Body of pancreas (tissue), 4 donors: ENCODE data around the gene GMEB2. TPM values are rescaled to one million over a fixed set of nuclear protein-coding genes. Genes with fewer than 3 reads are reported as not detected.

Experiments used
- ATAC-seq: fragments of 150-250 bp; one replicate; pipeline ENCODE4 v1.9.1; 2016
- DNase-seq, 4 donors: peaks; one replicate each; pipeline ENCODE4 v3.0.0-alpha.2; 2019
- H3K27ac ChIP-seq, 4 donors: fragments of 200-600 bp; sonication (generic); 1 replicate in 3 of 4; 2 replicates in 1 of 4; pipeline versions ENCODE4 v1.5.1 to v1.6.1; 2016 to 2019; ENCODE audit warnings: mild to moderate bottlenecking in 1 of 4, mixed read lengths in 1 of 4, moderate library complexity in 1 of 4
- H3K27me3 ChIP-seq, 2 donors: fragments of 200-600 bp; sonication (generic); one replicate each; pipeline ENCODE4 v1.6.0; 2016; ENCODE audit warnings: mild to moderate bottlenecking in 1 of 2
- H3K36me3 ChIP-seq, 2 donors: fragments of 200-600 bp; sonication (generic); replicated peaks in 1 of 2; 2 replicates each; pipeline ENCODE4 v1.5.1; 2016; ENCODE audit warnings: low read depth in 2 of 2; ENCODE audit not compliant: insufficient read depth in 1 of 2
- H3K4me1 ChIP-seq: fragments of 200-600 bp; sonication (generic); one replicate; pipeline ENCODE4 v1.6.0; 2016
- H3K4me3 ChIP-seq, 2 donors: fragments of 200-600 bp; sonication (generic); 1 replicate in 1 of 2; 2 replicates in 1 of 2; pipeline ENCODE4 v1.5.1; 2016 to 2019
- H3K9me3 ChIP-seq, 3 donors: fragments of 200-600 bp; sonication (generic); 1 replicate in 2 of 3; 2 replicates in 1 of 3; pipeline ENCODE4 v1.5.1; 2016
- POLR2A ChIP-seq, 3 donors: fragments of 450-650 bp; IDR thresholded peaks; one replicate each; pipeline ENCODE4 v1.6.1; 2016; ENCODE audit warnings: antibody characterized with exemption in 3 of 3, mild to moderate bottlenecking in 2 of 3
- WGBS, 2 donors: methylation state at CpG; one replicate each; pipeline ENCODE4 v1.1.5; 2017; 5-methylcytosine and 5-hydroxymethylcytosine counted together
- intact Hi-C: fragments of 100-400 bp; cut with DNase I; formaldehyde crosslinking; loops from one replicate; pipeline ENCODE4 v1.15.1; 2023
- total RNA-seq, 2 donors: library from RNA; depleted of rRNA; stranded (reverse); fragments of >200 nt; gene quantifications; one replicate each; pipeline ENCODE4 v1.1.0, GENCODE V29; 2016
- TF ChIP-seq, protein P1 (sequence below), 7 experiments: fragments of 450-650 bp in 4 of 7; fragments of 200-600 bp in 3 of 7; sonication (generic) in 3 of 7; IDR thresholded peaks; one replicate each; pipeline ENCODE4 v1.5.1; 2016 to 2019; ENCODE audit warnings: antibody characterized with exemption in 7 of 7

The GMEB2 gene
- total RNA-seq, 2 donors from 2014 or later, result 8.9 to 9.9 TPM

DNA sequence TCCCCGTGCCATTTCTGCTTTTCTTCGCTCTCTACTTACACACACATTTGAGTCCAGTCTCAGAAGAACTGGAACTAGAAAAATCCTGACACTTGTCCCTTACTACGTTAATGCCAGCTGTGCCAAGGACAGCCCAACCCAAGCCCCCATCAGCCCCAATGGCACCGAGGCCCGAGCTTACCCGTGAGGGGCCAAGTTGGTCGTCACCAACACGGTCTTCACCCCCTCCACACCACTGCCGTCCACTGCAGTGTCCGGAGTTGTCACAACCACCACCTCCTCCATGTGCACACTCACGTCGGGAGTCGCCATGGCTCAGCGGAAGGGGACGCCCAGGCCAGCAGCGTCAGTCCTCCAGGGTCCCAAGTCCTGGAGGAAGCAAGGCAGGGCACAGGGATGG lies 7.8 kb downstream of the GMEB2 start:
- H3K27ac ChIP-seq, result no peak overlapping the region
- H3K36me3 ChIP-seq, result peaks cover 0 to 5% of the 10 kb centered on the region in 2 donors
- intact Hi-C loops, result no loop called here
- H3K9me3 ChIP-seq, result no peaks in the 10 kb centered on the region
- 92 to 94% methylated on average over 12 to 16 of the region's 16 CpGs for WGBS, 2 donors
- DNase-seq, result no peak
- no peaks in the 10 kb centered on the region for H3K27me3 ChIP-seq
- no peak for ATAC-seq
- no peak for TF ChIP-seq POLR2A (IDR thresholded peaks at IDR 0.05)
- TF ChIP-seq, protein P1, sequence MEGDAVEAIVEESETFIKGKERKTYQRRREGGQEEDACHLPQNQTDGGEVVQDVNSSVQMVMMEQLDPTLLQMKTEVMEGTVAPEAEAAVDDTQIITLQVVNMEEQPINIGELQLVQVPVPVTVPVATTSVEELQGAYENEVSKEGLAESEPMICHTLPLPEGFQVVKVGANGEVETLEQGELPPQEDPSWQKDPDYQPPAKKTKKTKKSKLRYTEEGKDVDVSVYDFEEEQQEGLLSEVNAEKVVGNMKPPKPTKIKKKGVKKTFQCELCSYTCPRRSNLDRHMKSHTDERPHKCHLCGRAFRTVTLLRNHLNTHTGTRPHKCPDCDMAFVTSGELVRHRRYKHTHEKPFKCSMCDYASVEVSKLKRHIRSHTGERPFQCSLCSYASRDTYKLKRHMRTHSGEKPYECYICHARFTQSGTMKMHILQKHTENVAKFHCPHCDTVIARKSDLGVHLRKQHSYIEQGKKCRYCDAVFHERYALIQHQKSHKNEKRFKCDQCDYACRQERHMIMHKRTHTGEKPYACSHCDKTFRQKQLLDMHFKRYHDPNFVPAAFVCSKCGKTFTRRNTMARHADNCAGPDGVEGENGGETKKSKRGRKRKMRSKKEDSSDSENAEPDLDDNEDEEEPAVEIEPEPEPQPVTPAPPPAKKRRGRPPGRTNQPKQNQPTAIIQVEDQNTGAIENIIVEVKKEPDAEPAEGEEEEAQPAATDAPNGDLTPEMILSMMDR (IDR thresholded peaks at IDR 0.05), result no peak
- H3K4me3 ChIP-seq, result no peak overlapping the region
- no peaks in the 10 kb centered on the region for H3K4me1 ChIP-seq

DNA sequence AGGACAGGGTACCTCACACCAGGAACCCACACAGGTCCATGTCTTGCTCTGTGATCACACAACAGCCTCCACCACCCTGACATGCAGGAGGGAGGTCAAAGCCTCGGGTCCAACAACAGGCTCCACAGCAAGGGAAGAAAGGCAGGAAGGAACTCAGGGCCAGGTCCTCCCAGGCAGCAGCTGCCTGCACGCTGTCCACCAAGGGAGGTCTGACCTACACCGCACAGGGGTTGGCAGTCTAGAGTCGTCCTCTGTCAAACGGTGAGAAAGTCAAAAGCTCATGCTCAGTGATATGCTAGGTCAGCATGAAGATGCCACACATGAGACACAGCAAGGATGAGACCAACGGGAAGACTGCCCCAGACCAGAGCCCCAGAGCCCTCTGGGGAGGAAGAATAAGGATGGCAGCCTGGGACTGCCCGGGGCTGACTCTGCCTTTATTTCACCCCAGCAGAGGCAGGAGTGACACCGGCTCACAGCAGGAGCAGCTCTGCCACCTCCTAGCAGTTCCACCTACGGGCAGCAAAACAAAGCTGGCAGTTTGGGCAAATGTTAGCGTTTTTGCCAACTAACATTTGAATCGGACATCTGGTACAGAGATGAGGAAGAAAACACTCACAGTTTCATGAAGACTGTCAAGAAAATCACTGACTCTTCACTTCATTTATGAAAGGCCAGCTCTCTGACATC lies 8.5 kb downstream of the GMEB2 start:
- TF ChIP-seq, protein P1 (IDR thresholded peaks at IDR 0.05), result no peak
- TF ChIP-seq POLR2A (IDR thresholded peaks at IDR 0.05), result no peak
- Histone ChIP-seq H3K4me3 (no peak overlapping the region), H3K36me3 (peaks cover 0 to 5% of the 10 kb centered on the region in 2 donors), H3K27ac (no peak overlapping the region), H3K9me3 (no peaks in the 10 kb centered on the region), H3K27me3 (no peaks in the 10 kb centered on the region), H3K4me1 (no peaks in the 10 kb centered on the region)
- 87 to 94% methylated on average over 9 to 11 of the region's 11 CpGs for WGBS, 2 donors
- ATAC-seq (no peak), DNase-seq (no peak)
- intact Hi-C loops, result no loop called here

DNA sequence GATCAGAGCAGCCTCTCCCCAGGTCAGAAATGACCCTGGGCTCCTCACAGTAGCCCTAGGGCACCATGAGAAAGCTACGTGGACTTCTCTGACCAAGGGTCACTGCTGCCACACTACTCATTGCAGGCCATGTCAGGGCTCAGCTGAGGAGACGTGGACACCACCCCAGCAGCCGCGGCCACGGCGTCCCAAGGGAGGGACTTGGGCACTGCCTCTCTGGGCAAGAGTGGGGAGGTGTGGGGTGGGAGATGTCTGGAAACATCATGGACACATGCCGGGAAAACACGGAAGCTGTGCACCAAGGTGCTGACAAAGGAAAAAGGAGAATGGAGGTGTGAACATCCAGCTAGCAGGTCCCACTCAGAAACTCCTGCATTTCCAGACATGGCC lies 9.0 kb downstream of the GMEB2 start:
- Histone ChIP-seq H3K4me3 (no peak overlapping the region), H3K27me3 (no peaks in the 10 kb centered on the region), H3K4me1 (no peaks in the 10 kb centered on the region), H3K27ac (no peak overlapping the region), H3K9me3 (no peaks in the 10 kb centered on the region), H3K36me3 (peaks cover 0 to 5% of the 10 kb centered on the region in 2 donors)
- 94 to 95% methylated on average over 7 to 8 of the region's 8 CpGs for WGBS, 2 donors
- TF ChIP-seq POLR2A (IDR thresholded peaks at IDR 0.05), result no peak
- TF ChIP-seq, protein P1 (IDR thresholded peaks at IDR 0.05), result no peak
- intact Hi-C loops, result no loop called here
- ATAC-seq (no peak), DNase-seq (no peak)

DNA sequence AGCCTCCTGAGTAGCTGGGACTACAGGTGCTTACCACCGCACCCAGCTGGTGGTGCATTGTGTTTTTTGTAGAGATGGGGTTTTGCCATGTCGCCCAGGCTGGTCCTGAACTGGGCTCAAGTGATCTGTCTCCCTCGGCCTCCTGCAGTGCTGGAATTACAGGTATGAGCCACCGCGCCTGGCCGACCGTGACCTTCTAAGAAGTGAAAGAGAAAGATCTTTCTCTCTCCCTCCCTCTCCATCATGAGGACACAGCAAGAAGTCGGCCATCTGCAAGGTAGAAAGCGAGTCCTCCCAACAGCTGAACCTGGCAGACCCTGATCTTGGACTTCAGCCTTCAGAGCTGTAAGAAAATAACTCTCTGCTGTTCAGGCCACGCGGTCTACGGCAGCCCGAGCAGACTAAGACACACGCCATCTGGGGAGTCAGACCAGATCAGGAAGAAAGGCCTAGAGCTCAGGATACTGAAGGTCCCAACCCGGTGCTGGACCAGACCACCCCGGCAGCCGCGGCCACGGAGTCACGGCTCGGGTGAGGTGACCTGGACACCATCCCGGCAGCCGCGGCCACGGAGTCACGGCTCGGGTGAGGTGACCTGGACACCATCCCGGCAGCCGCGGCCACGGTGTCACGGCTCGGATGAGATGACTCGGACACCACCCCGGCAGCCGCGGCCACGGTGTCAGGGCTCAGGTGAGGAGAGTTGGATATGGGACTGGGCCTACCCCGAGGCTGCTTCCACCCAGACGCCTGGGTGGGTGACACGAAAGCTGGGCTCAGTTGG lies 9.6 kb downstream of the GMEB2 start:
- Histone ChIP-seq H3K4me3 (no peak overlapping the region), H3K36me3 (peaks cover 0 to 5% of the 10 kb centered on the region in 2 donors), H3K9me3 (no peaks in the 10 kb centered on the region), H3K4me1 (no peaks in the 10 kb centered on the region), H3K27ac (no peak overlapping the region), H3K27me3 (no peaks in the 10 kb centered on the region)
- DNase-seq (no peak), ATAC-seq (no peak)
- 93 to 95% methylated on average over 12 to 32 of the region's 41 CpGs for WGBS, 2 donors
- intact Hi-C loops, result no loop called here
- TF ChIP-seq, protein P1 (IDR thresholded peaks at IDR 0.05), result no peak
- TF ChIP-seq POLR2A (IDR thresholded peaks at IDR 0.05), result no peak
